Activated CD8-positive, alpha-beta memory T cell treated with anti-CD3 and anti-CD28 coated beads, Interleukin-2, amount 50 U/mL, for 24 hours (primary cell): ENCODE results near the gene VPS11.
"Not testable (repeated sequence)": the region's sequence is repeated elsewhere in the genome, so short reads cannot be mapped to it uniquely, and the experiment has no call there.

Experiments used
- DNase-seq: peaks from one replicate; pipeline ENCODE4 v3.0.0-alpha.2; 2020; ENCODE audit errors: extremely low read depth

Gene VPS11

GRCh38 chr11:119067371-119068222 is at the start of gene VPS11:
Gene VPS11 (plus strand): TSS chr11:119067818. CDS start chr11:119067824, 6 bp downstream.
- DNase-seq, result peak; percentile 93

GRCh38 chr11:119018074-119018938 is 49.3 kb upstream of the VPS11 start, which contains the start of the genes RPS25 and TRAPPC4:
Gene RPS25 (minus strand): TSS chr11:119018343. CDS start chr11:119018284, 59 bp downstream.
Gene TRAPPC4 (plus strand): TSS chr11:119018766. CDS start chr11:119018796, 30 bp downstream.
- peak; percentile 89 for DNase-seq

- DNase-seq, result no peak
Measured at GRCh38 chr11:119019996-119020395, 47.6 kb upstream of the VPS11 start.

GRCh38 chr11:119021631-119022030 is 46.0 kb upstream of the VPS11 start:
- DNase-seq, result no peak

- no peak for DNase-seq
Measured at GRCh38 chr11:119023741-119024140, 43.9 kb upstream of the VPS11 start.

- no peak for DNase-seq
Measured at GRCh38 chr11:119024430-119025098, 43.1 kb upstream of the VPS11 start.

- DNase-seq, result no peak
Measured at GRCh38 chr11:119025099-119025473, 42.5 kb upstream of the VPS11 start.

GRCh38 chr11:119025541-119025940 is 42.1 kb upstream of the VPS11 start:
- DNase-seq, result no peak

GRCh38 chr11:119025978-119026766 is 41.4 kb upstream of the VPS11 start:
- DNase-seq, result no peak

GRCh38 chr11:119026970-119027369 is 40.6 kb upstream of the VPS11 start:
- no peak for DNase-seq

- no peak for DNase-seq
Measured at GRCh38 chr11:119027561-119028345, 39.9 kb upstream of the VPS11 start.

GRCh38 chr11:119028346-119029068 is 39.1 kb upstream of the VPS11 start:
- DNase-seq, result no peak

GRCh38 chr11:119029069-119029339 is 38.6 kb upstream of the VPS11 start:
- DNase-seq, result no peak

- DNase-seq, result no peak
Measured at GRCh38 chr11:119029340-119030028, 38.1 kb upstream of the VPS11 start.

GRCh38 chr11:119030029-119030328 is 37.6 kb upstream of the VPS11 start:
- DNase-seq, result no peak

GRCh38 chr11:119030329-119031047 is 37.1 kb upstream of the VPS11 start, which contains the start of gene SLC37A4:
Gene SLC37A4 (minus strand): TSS chr11:119030877.
- DNase-seq, result peak; percentile 96

- DNase-seq, result no peak
Measured at GRCh38 chr11:119031912-119032280, 35.7 kb upstream of the VPS11 start.

GRCh38 chr11:119033421-119033820 is 34.2 kb upstream of the VPS11 start:
- DNase-seq, result not testable (repeated sequence)

- DNase-seq, result no peak
Measured at GRCh38 chr11:119034813-119035212, 32.8 kb upstream of the VPS11 start.
